ENCODE results near the gene IL25. TPM values are rescaled to one million over a fixed set of nuclear protein-coding genes. Genes with fewer than 3 reads are reported as not detected.

The IL25 gene
- total RNA-seq, 6 donors from 2014 or later = not detected

DNA sequence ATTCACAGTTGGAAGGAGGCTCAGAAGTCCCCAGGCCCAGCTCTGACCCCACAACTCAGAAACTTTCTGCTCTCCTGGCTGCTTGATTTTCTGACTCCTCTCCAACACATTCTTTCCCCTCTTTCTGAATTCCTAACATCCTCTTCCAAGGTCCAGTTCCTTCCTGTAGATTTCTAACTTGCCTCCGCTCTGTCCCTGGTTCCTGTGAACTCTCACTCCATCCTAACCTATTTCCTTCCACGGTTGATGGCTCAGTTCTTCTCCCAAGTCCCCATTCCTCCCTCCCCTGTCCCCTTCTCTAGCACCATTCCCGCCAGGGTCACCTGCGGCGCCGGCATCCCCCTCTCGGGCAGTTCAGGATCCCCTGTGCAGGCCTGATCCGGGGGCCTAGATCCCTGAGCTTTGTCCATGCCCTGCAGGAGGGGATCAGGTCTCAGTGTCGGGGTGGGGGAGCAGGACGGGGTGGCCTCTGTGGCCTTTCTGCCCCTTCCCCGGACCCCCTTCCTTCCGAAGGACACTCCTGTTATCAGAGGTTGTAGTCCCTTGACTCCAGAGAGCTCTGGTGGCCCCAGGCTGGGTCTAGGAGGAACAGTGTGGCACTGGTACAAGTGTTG, 13.9 kb upstream of the IL25 start:
- 87 to 88% methylated on average over 9 to 12 of the region's 12 CpGs for WGBS, 2 donors
- no peaks in the 10 kb centered on the region for H3K27me3 ChIP-seq
- H3K36me3 ChIP-seq = peaks cover 0 to 5% (median 0%) of the 10 kb centered on the region in 4 donors
- ATAC-seq (ENCODE audit: low FRiP score in 2 of 2) (peak in 1 of 2 donors; percentile 3), DNase-seq (peak in 1 of 2 donors; percentile 66)
- peaks cover 0 to 3% (median 0%) of the 10 kb centered on the region in 4 donors for H3K4me1 ChIP-seq
- TF ChIP-seq EP300 (IDR thresholded peaks at IDR 0.05) = no peak
- TF ChIP-seq CTCF (IDR thresholded peaks at IDR 0.05) = no peak
- TF ChIP-seq POLR2AphosphoS5 (IDR thresholded peaks at IDR 0.05) = no peak
- TF ChIP-seq POLR2A (IDR thresholded peaks at IDR 0.05) = no peak
- H3K27ac ChIP-seq = no peak overlapping the region
- no peak overlapping the region for H3K4me3 ChIP-seq
- no peaks in the 10 kb centered on the region for H3K9me3 ChIP-seq

DNA sequence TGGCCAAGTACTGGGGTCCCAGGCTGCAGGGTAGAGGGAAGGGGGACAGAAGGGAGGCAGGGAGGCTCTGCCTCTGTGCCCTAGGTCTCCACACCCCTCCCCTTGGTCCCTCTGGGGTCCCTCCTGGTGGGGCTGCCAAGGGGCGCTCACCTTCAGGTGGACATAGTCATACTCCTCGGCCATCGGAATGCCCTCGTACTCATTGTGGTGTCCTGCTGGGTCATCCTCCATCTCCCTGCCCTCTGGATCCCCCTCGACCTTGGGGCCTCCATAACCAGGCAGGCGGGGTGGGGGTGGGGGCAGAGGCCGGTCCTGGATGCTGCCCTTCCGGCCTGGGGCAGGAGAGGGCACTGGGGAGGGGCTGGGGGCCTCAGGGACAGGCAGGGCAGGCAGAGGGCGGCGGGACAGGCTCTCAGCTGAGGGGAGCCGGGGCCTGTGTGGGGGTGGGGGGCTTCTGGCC, 13.4 kb upstream of the IL25 start:
- WGBS, 2 donors = 75 to 89% methylated on average over 4 to 11 of the region's 11 CpGs
- no peak overlapping the region for H3K27ac ChIP-seq
- ATAC-seq (ENCODE audit: low FRiP score in 2 of 2) = peak in 1 of 2 donors; percentile 7

DNA sequence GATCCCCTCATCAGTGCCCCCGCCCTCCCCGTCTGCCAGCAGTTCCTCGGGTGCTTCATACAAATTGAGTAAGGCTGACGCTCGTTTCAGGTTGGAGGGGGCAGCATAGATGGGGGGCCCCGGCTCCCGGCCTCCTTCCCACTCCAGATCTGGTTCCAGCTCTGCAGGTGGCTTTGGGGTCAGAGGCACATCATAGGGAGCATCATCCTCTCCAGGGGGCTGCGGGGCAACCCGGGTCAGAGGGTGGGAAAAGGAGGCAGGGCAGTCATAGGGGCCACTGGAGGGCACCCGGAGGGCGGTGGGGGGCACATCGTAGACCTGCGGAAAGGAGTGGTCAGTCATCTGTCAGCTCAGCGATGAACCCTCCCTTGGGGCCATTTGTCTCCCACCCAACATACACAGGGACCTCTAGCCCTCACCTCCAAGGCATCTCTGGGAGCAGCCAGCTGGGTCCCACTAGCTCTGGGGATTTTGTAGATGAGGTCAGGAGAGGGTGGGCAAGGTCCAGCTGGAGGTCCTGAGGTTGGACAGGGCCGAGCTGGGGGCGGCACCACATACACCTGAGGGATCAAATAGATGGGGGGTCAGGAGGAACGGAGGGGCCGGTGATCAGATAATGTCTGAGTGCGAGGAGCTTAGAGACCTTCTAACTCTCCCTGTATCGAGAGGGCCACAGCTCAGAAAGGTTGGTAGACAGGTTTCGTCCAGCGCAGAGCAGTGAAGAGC, 12.7 kb upstream of the IL25 start:
- WGBS, 2 donors = 83 to 89% methylated on average over 17 to 21 of the region's 22 CpGs
- TF ChIP-seq EP300 (IDR thresholded peaks at IDR 0.05) (no peak), POLR2A (IDR thresholded peaks at IDR 0.05) (no peak), POLR2AphosphoS5 (IDR thresholded peaks at IDR 0.05) (no peak), CTCF (IDR thresholded peaks at IDR 0.05) (no peak)
- Histone ChIP-seq H3K27ac (no peak overlapping the region), H3K9me3 (no peaks in the 10 kb centered on the region), H3K36me3 (peaks cover 0 to 5% (median 0%) of the 10 kb centered on the region in 4 donors), H3K27me3 (peaks cover 0 to under 1% (median under 1%) of the 10 kb centered on the region in 4 donors), H3K4me1 (peaks cover 2 to 9% (median 5%) of the 10 kb centered on the region in 4 donors), H3K4me3 (no peak overlapping the region)
- DNase-seq (peak in 1 of 2 donors; percentile 46), ATAC-seq (ENCODE audit: low FRiP score in 2 of 2) (no peak)

More for the DNA sequence above, 13.4 kb upstream of the IL25 start:
- peaks cover 0 to 5% (median 0%) of the 10 kb centered on the region in 4 donors for H3K36me3 ChIP-seq
- no peak for DNase-seq
- H3K4me1 ChIP-seq = peaks cover 2 to 6% (median 3%) of the 10 kb centered on the region in 4 donors
- TF ChIP-seq POLR2AphosphoS5 (IDR thresholded peaks at IDR 0.05) = no peak
- TF ChIP-seq CTCF (IDR thresholded peaks at IDR 0.05) = no peak
- no peak for TF ChIP-seq POLR2A (IDR thresholded peaks at IDR 0.05)
- TF ChIP-seq EP300 (IDR thresholded peaks at IDR 0.05) = no peak
- H3K9me3 ChIP-seq = no peaks in the 10 kb centered on the region
- H3K4me3 ChIP-seq = no peak overlapping the region
- no peaks in the 10 kb centered on the region for H3K27me3 ChIP-seq

DNA sequence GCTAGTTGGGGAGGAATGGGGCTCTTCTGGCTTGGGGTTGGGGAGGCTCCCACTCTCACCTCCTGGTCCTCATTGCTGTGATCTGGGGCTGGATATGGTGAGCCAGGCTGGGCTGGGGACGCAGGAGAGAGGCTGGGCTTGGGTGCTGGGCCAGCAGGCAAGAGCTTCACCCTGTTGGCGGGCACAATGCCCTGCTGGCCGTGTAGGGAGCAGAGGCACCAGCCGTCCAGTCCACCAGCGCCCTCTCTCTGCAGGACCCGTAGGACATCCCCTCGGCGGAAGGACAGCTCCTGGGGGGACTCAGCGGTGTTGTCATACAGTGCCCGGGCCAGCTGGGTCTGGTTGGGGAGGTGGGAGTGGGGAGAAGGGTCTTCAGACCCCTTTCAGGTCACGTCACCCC, 12.1 kb upstream of the IL25 start:
- TF ChIP-seq EP300 (IDR thresholded peaks at IDR 0.05) (no peak), POLR2A (IDR thresholded peaks at IDR 0.05) (no peak), CTCF (IDR thresholded peaks at IDR 0.05) (no peak), POLR2AphosphoS5 (IDR thresholded peaks at IDR 0.05) (no peak)
- H3K9me3 ChIP-seq = no peaks in the 10 kb centered on the region
- peaks cover 2 to 15% (median 9%) of the 10 kb centered on the region in 4 donors for H3K4me1 ChIP-seq
- H3K27me3 ChIP-seq = peaks cover 0 to 7% (median 6%) of the 10 kb centered on the region in 4 donors
- H3K4me3 ChIP-seq = no peak overlapping the region
- DNase-seq (no peak), ATAC-seq (ENCODE audit: low FRiP score in 2 of 2) (no peak)
- H3K36me3 ChIP-seq = peaks cover 0 to 5% (median 0%) of the 10 kb centered on the region in 4 donors
- WGBS, 2 donors = 71% methylated on average over 10 of the region's 11 CpGs; no CpG with 5 or more reads in 1 of the 2 donors
- H3K27ac ChIP-seq = no peak overlapping the region

All from upper lobe of left lung (tissue), 6 donors.